HEK293 (cell line): ENCODE data around the gene LYZ.

Experiments used
- OSR2 ChIP-seq: fragments of 450-650 bp; formaldehyde crosslinking; IDR thresholded peaks from 2 replicates; pipeline ENCODE4 v1.5.1; 2016; ENCODE audit warnings: missing biosample characterization, missing genetic modification characterization
- ZNF366 ChIP-seq: fragments of 450-650 bp; formaldehyde crosslinking; conservative IDR thresholded peaks from 2 replicates; pipeline ENCODE4 v1.5.1; 2016; ENCODE audit warnings: missing biosample characterization, missing genetic modification characterization
- ZNF561 ChIP-seq: fragments of 450-650 bp; IDR thresholded peaks from 2 replicates; pipeline ENCODE4 v1.5.1; 2018; ENCODE audit warnings: missing biosample characterization, missing genetic modification characterization, borderline replicate concordance
- TF ChIP-seq, protein P1 (sequence below): fragments of 450-650 bp; formaldehyde crosslinking; IDR thresholded peaks from 2 replicates; pipeline ENCODE4 v1.5.1; 2016; ENCODE audit warnings: missing biosample characterization, missing genetic modification characterization

DNA sequence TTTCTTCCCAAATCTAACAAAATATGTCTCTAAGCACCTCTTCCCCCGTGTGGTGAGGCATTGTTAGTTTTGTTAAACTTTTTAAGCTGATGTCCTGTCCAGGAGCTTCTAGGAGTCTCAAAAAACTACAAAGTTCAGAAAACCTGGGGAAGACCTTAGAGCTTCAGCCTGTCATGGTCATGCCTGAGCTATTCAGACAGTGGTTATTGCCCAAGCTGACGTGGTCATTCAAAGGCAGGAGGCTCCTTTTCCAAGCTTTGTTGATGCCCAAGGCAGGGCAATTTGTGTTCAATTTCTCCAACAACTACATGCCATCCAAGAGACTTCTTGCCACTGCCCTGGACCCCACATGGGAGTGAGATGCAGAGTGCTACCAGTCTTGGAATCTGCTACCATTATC is 5.8 kb upstream of the LYZ start:
- TF ChIP-seq ZNF561 (tag by site-specific recombination) (no peak), ZNF366 (no peak), OSR2 (tag by site-specific recombination) (no peak)
- TF ChIP-seq, protein P1, sequence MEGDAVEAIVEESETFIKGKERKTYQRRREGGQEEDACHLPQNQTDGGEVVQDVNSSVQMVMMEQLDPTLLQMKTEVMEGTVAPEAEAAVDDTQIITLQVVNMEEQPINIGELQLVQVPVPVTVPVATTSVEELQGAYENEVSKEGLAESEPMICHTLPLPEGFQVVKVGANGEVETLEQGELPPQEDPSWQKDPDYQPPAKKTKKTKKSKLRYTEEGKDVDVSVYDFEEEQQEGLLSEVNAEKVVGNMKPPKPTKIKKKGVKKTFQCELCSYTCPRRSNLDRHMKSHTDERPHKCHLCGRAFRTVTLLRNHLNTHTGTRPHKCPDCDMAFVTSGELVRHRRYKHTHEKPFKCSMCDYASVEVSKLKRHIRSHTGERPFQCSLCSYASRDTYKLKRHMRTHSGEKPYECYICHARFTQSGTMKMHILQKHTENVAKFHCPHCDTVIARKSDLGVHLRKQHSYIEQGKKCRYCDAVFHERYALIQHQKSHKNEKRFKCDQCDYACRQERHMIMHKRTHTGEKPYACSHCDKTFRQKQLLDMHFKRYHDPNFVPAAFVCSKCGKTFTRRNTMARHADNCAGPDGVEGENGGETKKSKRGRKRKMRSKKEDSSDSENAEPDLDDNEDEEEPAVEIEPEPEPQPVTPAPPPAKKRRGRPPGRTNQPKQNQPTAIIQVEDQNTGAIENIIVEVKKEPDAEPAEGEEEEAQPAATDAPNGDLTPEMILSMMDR (tag by site-specific recombination) = no peak
